Glomerular endothelial cell (primary cell): ENCODE measurements around the gene IFNA14. TPM values are rescaled to one million over a fixed set of nuclear protein-coding genes. Genes with fewer than 3 reads are reported as not detected.
"Not testable (repeated sequence)": the region's sequence is repeated elsewhere in the genome, so short reads cannot be mapped to it uniquely, and the experiment has no call there.

Source experiments
- DNase-seq: peaks from one replicate; pipeline ENCODE4 v3.0.0-alpha.2; 2011; ENCODE audit warnings: low read depth, low spot score; ENCODE audit errors: extremely low read depth
- total RNA-seq: library from RNA; depleted of rRNA; stranded (reverse); fragments of >200 nt; gene quantifications from 2 replicates; pipeline ENCODE4 v1.2.3, GENCODE V29; 2015

IFNA14 gene
- total RNA-seq: not detected in 2 replicates

GRCh38 chr9:21239911-21240310 is at the start of gene IFNA14:
IFNA14 (minus strand) TSS chr9:21240005; CDS start chr9:21239935, 70 bp downstream.
- DNase-seq: no peak

GRCh38 chr9:21287280-21287679 is 47.5 kb upstream of the IFNA14 start:
- no peak for DNase-seq

- DNase-seq: no peak
These were observed 46.9 kb upstream of the IFNA14 start for GRCh38 chr9:21286659-21287058.

GRCh38 chr9:21286099-21286498 is 46.3 kb upstream of the IFNA14 start:
- DNase-seq: no peak

- DNase-seq: no peak
These were observed 41.5 kb upstream of the IFNA14 start for GRCh38 chr9:21281275-21281674.

- DNase-seq: no peak
These were observed 28.5 kb upstream of the IFNA14 start for GRCh38 chr9:21268347-21268657.

- no peak for DNase-seq
These were observed 27.9 kb upstream of the IFNA14 start for GRCh38 chr9:21267485-21268346.

GRCh38 chr9:21266733-21267484 is 27.1 kb upstream of the IFNA14 start:
- no peak for DNase-seq

- no peak for DNase-seq
These were observed 25.8 kb upstream of the IFNA14 start for GRCh38 chr9:21265421-21266189.

- DNase-seq: no peak
These were observed 15.9 kb upstream of the IFNA14 start for GRCh38 chr9:21255538-21256212.

GRCh38 chr9:21252721-21253547 is 13.1 kb upstream of the IFNA14 start:
- DNase-seq: peak; percentile 14

GRCh38 chr9:21251638-21252037 is 11.8 kb upstream of the IFNA14 start:
- no peak for DNase-seq

- no peak for DNase-seq
These were observed 11.4 kb upstream of the IFNA14 start for GRCh38 chr9:21251190-21251589.

- DNase-seq: no peak
These were observed 5.0 kb upstream of the IFNA14 start for GRCh38 chr9:21244836-21245235.

- DNase-seq: not testable (repeated sequence)
These were observed 3.5 kb downstream of the IFNA14 start for GRCh38 chr9:21236360-21236714.

GRCh38 chr9:21235468-21236359 is 4.1 kb downstream of the IFNA14 start:
- peak; percentile 29 for DNase-seq

- DNase-seq: no peak
These were observed 5.6 kb downstream of the IFNA14 start for GRCh38 chr9:21234153-21234687.

- DNase-seq: no peak
These were observed 6.5 kb downstream of the IFNA14 start for GRCh38 chr9:21233258-21233657.

- no peak for DNase-seq
These were observed 11.7 kb downstream of the IFNA14 start, which contains the start of gene IFNA17 for GRCh38 chr9:21228122-21228521. IFNA17 (minus strand) TSS chr9:21228222; CDS start chr9:21228173, 49 bp downstream.
